ENCODE data around the gene FAM13C.
"Not testable (repeated sequence)": the region's sequence is repeated elsewhere in the genome, so short reads cannot be mapped to it uniquely, and the experiment has no call there.

FAM13C gene

GRCh38 chr10:59237775-59238174 lies 124.6 kb downstream of the FAM13C start:
- DNase-seq (ENCODE audit: insufficient read length, low spot score) (no peak), FAIRE-seq (no peak)
- TF ChIP-seq POU2F2 (IDR thresholded peaks at IDR 0.05; ENCODE audit: low read depth, low read length): no peak
- TF ChIP-seq TAF1 (IDR thresholded peaks at IDR 0.05; ENCODE audit: low read depth, low read length): no peak
- TF ChIP-seq PAX5 (IDR thresholded peaks at IDR 0.05; ENCODE audit: insufficient read depth, low read length, severe bottlenecking): no peak

GRCh38 chr10:59236064-59236697 lies 126.2 kb downstream of the FAM13C start:
- no peak for DNase-seq (ENCODE audit: insufficient read length, low spot score)
- no peak for FAIRE-seq
- TF ChIP-seq POLR2A (IDR thresholded peaks at IDR 0.05; ENCODE audit: low read depth, low read length): no peak
- no peak for TF ChIP-seq TAF1 (IDR thresholded peaks at IDR 0.05; ENCODE audit: low read depth, low read length)
- TF ChIP-seq POLR2AphosphoS5 (IDR thresholded peaks at IDR 0.05; ENCODE audit: low read depth, low read length): no peak
- TF ChIP-seq PAX5 (IDR thresholded peaks at IDR 0.05; ENCODE audit: insufficient read depth, low read length, severe bottlenecking): no peak
- TF ChIP-seq POU2F2 (IDR thresholded peaks at IDR 0.05; ENCODE audit: low read depth, low read length): no peak
- no peak for TF ChIP-seq SPI1 (IDR thresholded peaks at IDR 0.05; ENCODE audit: low read depth, low read length)

- TF ChIP-seq PAX5 (IDR thresholded peaks at IDR 0.05; ENCODE audit: insufficient read depth, low read length, severe bottlenecking) (no peak), POLR2AphosphoS5 (IDR thresholded peaks at IDR 0.05; ENCODE audit: low read depth, low read length) (no peak), SPI1 (IDR thresholded peaks at IDR 0.05; ENCODE audit: low read depth, low read length) (no peak), POU2F2 (IDR thresholded peaks at IDR 0.05; ENCODE audit: low read depth, low read length) (no peak), TAF1 (IDR thresholded peaks at IDR 0.05; ENCODE audit: low read depth, low read length) (no peak), POLR2A (IDR thresholded peaks at IDR 0.05; ENCODE audit: low read depth, low read length) (no peak)
- FAIRE-seq (peak; percentile 20), DNase-seq (ENCODE audit: insufficient read length, low spot score) (no peak)
These were observed 127.4 kb downstream of the FAM13C start for GRCh38 chr10:59234816-59235429.

- DNase-seq (ENCODE audit: insufficient read length, low spot score): no peak
- no peak for FAIRE-seq
These were observed 128.2 kb downstream of the FAM13C start for GRCh38 chr10:59234194-59234593.

GRCh38 chr10:59229441-59229840 lies 132.9 kb downstream of the FAM13C start:
- FAIRE-seq: no peak
- no peak for TF ChIP-seq SPI1 (IDR thresholded peaks at IDR 0.05; ENCODE audit: low read depth, low read length)
- no peak for TF ChIP-seq TAF1 (IDR thresholded peaks at IDR 0.05; ENCODE audit: low read depth, low read length)
- no peak for TF ChIP-seq POLR2A (IDR thresholded peaks at IDR 0.05; ENCODE audit: low read depth, low read length)
- no peak for TF ChIP-seq POLR2AphosphoS5 (IDR thresholded peaks at IDR 0.05; ENCODE audit: low read depth, low read length)
- no peak for TF ChIP-seq PAX5 (IDR thresholded peaks at IDR 0.05; ENCODE audit: insufficient read depth, low read length, severe bottlenecking)
- TF ChIP-seq POU2F2 (IDR thresholded peaks at IDR 0.05; ENCODE audit: low read depth, low read length): no peak
- DNase-seq (ENCODE audit: insufficient read length, low spot score): no peak

More at GRCh38 chr10:59234194-59234593, 128.2 kb downstream of the FAM13C start:
- TF ChIP-seq PAX5 (IDR thresholded peaks at IDR 0.05; ENCODE audit: insufficient read depth, low read length, severe bottlenecking): no peak
- TF ChIP-seq POLR2AphosphoS5 (IDR thresholded peaks at IDR 0.05; ENCODE audit: low read depth, low read length): no peak
- no peak for TF ChIP-seq POU2F2 (IDR thresholded peaks at IDR 0.05; ENCODE audit: low read depth, low read length)
- TF ChIP-seq SPI1 (IDR thresholded peaks at IDR 0.05; ENCODE audit: low read depth, low read length): no peak
- no peak for TF ChIP-seq POLR2A (IDR thresholded peaks at IDR 0.05; ENCODE audit: low read depth, low read length)
- no peak for TF ChIP-seq TAF1 (IDR thresholded peaks at IDR 0.05; ENCODE audit: low read depth, low read length)

GRCh38 chr10:59227136-59227673 lies 135.1 kb downstream of the FAM13C start:
- no peak for TF ChIP-seq POLR2AphosphoS5 (IDR thresholded peaks at IDR 0.05; ENCODE audit: low read depth, low read length)
- TF ChIP-seq POLR2A (IDR thresholded peaks at IDR 0.05; ENCODE audit: low read depth, low read length): no peak
- no peak for TF ChIP-seq SPI1 (IDR thresholded peaks at IDR 0.05; ENCODE audit: low read depth, low read length)
- TF ChIP-seq POU2F2 (IDR thresholded peaks at IDR 0.05; ENCODE audit: low read depth, low read length): no peak
- TF ChIP-seq TAF1 (IDR thresholded peaks at IDR 0.05; ENCODE audit: low read depth, low read length): no peak
- TF ChIP-seq PAX5 (IDR thresholded peaks at IDR 0.05; ENCODE audit: insufficient read depth, low read length, severe bottlenecking): no peak
- FAIRE-seq (no peak), DNase-seq (ENCODE audit: insufficient read length, low spot score) (no peak)

GRCh38 chr10:59225211-59225610 lies 137.1 kb downstream of the FAM13C start:
- TF ChIP-seq POLR2A (IDR thresholded peaks at IDR 0.05; ENCODE audit: low read depth, low read length) (no peak), POLR2AphosphoS5 (IDR thresholded peaks at IDR 0.05; ENCODE audit: low read depth, low read length) (no peak), PAX5 (IDR thresholded peaks at IDR 0.05; ENCODE audit: insufficient read depth, low read length, severe bottlenecking) (no peak), SPI1 (IDR thresholded peaks at IDR 0.05; ENCODE audit: low read depth, low read length) (no peak), POU2F2 (IDR thresholded peaks at IDR 0.05; ENCODE audit: low read depth, low read length) (no peak), TAF1 (IDR thresholded peaks at IDR 0.05; ENCODE audit: low read depth, low read length) (no peak)
- no peak for FAIRE-seq
- DNase-seq (ENCODE audit: insufficient read length, low spot score): no peak

GRCh38 chr10:59223597-59223996 lies 138.8 kb downstream of the FAM13C start:
- not testable (repeated sequence) for FAIRE-seq; DNase-seq (ENCODE audit: insufficient read length, low spot score)

- TF ChIP-seq TAF1 (IDR thresholded peaks at IDR 0.05; ENCODE audit: low read depth, low read length) (no peak), POU2F2 (IDR thresholded peaks at IDR 0.05; ENCODE audit: low read depth, low read length) (no peak), POLR2A (IDR thresholded peaks at IDR 0.05; ENCODE audit: low read depth, low read length) (no peak), SPI1 (IDR thresholded peaks at IDR 0.05; ENCODE audit: low read depth, low read length) (no peak), POLR2AphosphoS5 (IDR thresholded peaks at IDR 0.05; ENCODE audit: low read depth, low read length) (no peak), PAX5 (IDR thresholded peaks at IDR 0.05; ENCODE audit: insufficient read depth, low read length, severe bottlenecking) (no peak)
- DNase-seq (ENCODE audit: insufficient read length, low spot score): no peak
- FAIRE-seq: no peak
These were observed 139.6 kb downstream of the FAM13C start for GRCh38 chr10:59222788-59223187.

Data from GM12891 (cell line).